Mesenchymal stem cell (in vitro differentiated cells and primary cell): ENCODE results near the gene EML6.
A peak's percentile ranks its signal among the peaks of the same experiment; 100 is the strongest.

Experiments used
- DNase-seq: peaks from one replicate; pipeline ENCODE4 v3.0.0-alpha.2; 2013
- H2AFZ ChIP-seq: one replicate; pipeline ENCODE4 v1.6.1; 2013; ENCODE audit warnings: low read depth, mild to moderate bottlenecking, control low read depth, inconsistent platforms, low read length, moderate library complexity
- H2AK5ac ChIP-seq: 2 replicates; pipeline ENCODE4 v1.6.1; 2013; ENCODE audit warnings: low read length, moderate library complexity, mild to moderate bottlenecking, inconsistent platforms; ENCODE audit not compliant: severe bottlenecking
- H2BK120ac ChIP-seq: one replicate; pipeline ENCODE4 v1.6.1; 2013; ENCODE audit warnings: low read depth, mild to moderate bottlenecking, inconsistent platforms, low read length, moderate library complexity
- H2BK12ac ChIP-seq, 2 experiments: one replicate each; pipeline ENCODE4 v1.6.1; 2013; ENCODE audit warnings: inconsistent platforms in 2 of 2, low read length in 2 of 2, mild to moderate bottlenecking in 2 of 2, moderate library complexity in 2 of 2, control low read depth in 1 of 2
- H2BK15ac ChIP-seq: one replicate; pipeline ENCODE4 v1.6.1; 2013; ENCODE audit warnings: mild to moderate bottlenecking, low read depth, inconsistent platforms; ENCODE audit not compliant: poor library complexity, severe bottlenecking
- H2BK5ac ChIP-seq: 2 replicates; pipeline ENCODE4 v1.6.1; 2013; ENCODE audit warnings: low read depth, mild to moderate bottlenecking, low read length, control low read depth, inconsistent platforms; ENCODE audit not compliant: poor library complexity, severe bottlenecking
- H3K14ac ChIP-seq, 2 experiments: one replicate each; pipeline ENCODE4 v1.6.1; 2013; ENCODE audit warnings: inconsistent platforms in 2 of 2, low read length in 2 of 2, control low read depth in 1 of 2, mild to moderate bottlenecking in 1 of 2, moderate library complexity in 1 of 2
- H3K18ac ChIP-seq, 2 experiments: one replicate each; pipeline ENCODE4 v1.6.1; 2013; ENCODE audit warnings: inconsistent platforms in 2 of 2, low read length in 2 of 2, control low read depth in 1 of 2, low read depth in 1 of 2, mild to moderate bottlenecking in 1 of 2
- H3K23ac ChIP-seq, 2 experiments: one replicate each; pipeline ENCODE4 v1.6.1; 2013; ENCODE audit warnings: inconsistent platforms in 2 of 2, low read length in 2 of 2, mild to moderate bottlenecking in 2 of 2, moderate library complexity in 2 of 2, control low read depth in 1 of 2
- H3K27ac ChIP-seq: 2 replicates; pipeline ENCODE4 v1.5.1; 2013; ENCODE audit warnings: mild to moderate bottlenecking, moderate library complexity, low read length, control low read depth, inconsistent platforms; ENCODE audit not compliant: poor library complexity, severe bottlenecking
- H3K27me3 ChIP-seq, 2 experiments: 2 replicates each; pipeline versions ENCODE4 v1.6.1 to v1.7.0; 2013; ENCODE audit warnings: low read length in 2 of 2, mild to moderate bottlenecking in 2 of 2, moderate library complexity in 2 of 2, control low read depth in 1 of 2, inconsistent platforms in 1 of 2; ENCODE audit not compliant: control insufficient read depth in 1 of 2, insufficient read depth in 1 of 2
- H3K36me3 ChIP-seq, 2 experiments: 2 replicates each; pipeline versions ENCODE4 v1.6.1 to v1.7.0; 2013; ENCODE audit warnings: low read length in 2 of 2, control low read depth in 1 of 2, inconsistent platforms in 1 of 2, low read depth in 1 of 2, mild to moderate bottlenecking in 1 of 2; ENCODE audit not compliant: insufficient read depth in 2 of 2, control insufficient read depth in 1 of 2
- H3K4ac ChIP-seq, 2 experiments: one replicate each; pipeline ENCODE4 v1.6.1; 2013; ENCODE audit warnings: inconsistent platforms in 2 of 2, low read length in 2 of 2, mild to moderate bottlenecking in 2 of 2, moderate library complexity in 2 of 2, control low read depth in 1 of 2, low read depth in 1 of 2
- H3K4me1 ChIP-seq: 2 replicates; pipeline ENCODE4 v1.6.1; 2013; ENCODE audit warnings: low read depth, low read length, control low read depth; ENCODE audit not compliant: control insufficient read depth, insufficient read depth
- H3K4me2 ChIP-seq: 2 replicates; pipeline ENCODE4 v1.6.1; 2013; ENCODE audit warnings: low read length, mild to moderate bottlenecking, inconsistent platforms; ENCODE audit not compliant: poor library complexity, severe bottlenecking
- H3K4me3 ChIP-seq, 2 experiments: 2 replicates each; pipeline versions ENCODE4 v1.5.1 to v1.7.0; 2013; ENCODE audit warnings: low read length in 2 of 2, mild to moderate bottlenecking in 2 of 2, control low read depth in 1 of 2, low read depth in 1 of 2; ENCODE audit not compliant: insufficient read depth in 1 of 2
- H3K79me1 ChIP-seq: replicated peaks from 2 replicates; pipeline ENCODE4 v1.6.1; 2013; ENCODE audit warnings: mild to moderate bottlenecking, control low read depth, low read length, inconsistent platforms; ENCODE audit not compliant: poor library complexity, severe bottlenecking
- H3K9ac ChIP-seq: 2 replicates; pipeline ENCODE4 v1.7.0; 2013; ENCODE audit warnings: mild to moderate bottlenecking, low read length, moderate library complexity
- H3K9me3 ChIP-seq: 2 replicates; pipeline ENCODE4 v1.7.0; 2013; ENCODE audit warnings: mild to moderate bottlenecking, low read length; ENCODE audit not compliant: control insufficient read depth
- H4K8ac ChIP-seq: one replicate; pipeline ENCODE4 v1.6.1; 2013; ENCODE audit warnings: inconsistent platforms, mild to moderate bottlenecking, low read length, moderate library complexity
- H4K91ac ChIP-seq: one replicate; pipeline ENCODE4 v1.6.1; 2013; ENCODE audit warnings: mild to moderate bottlenecking, low read length, inconsistent platforms
- WGBS: methylation state at CpG from one replicate; pipeline ENCODE4 v1.1.7; 2013; ENCODE audit warnings: mixed read lengths; 5-methylcytosine and 5-hydroxymethylcytosine counted together

EML6 gene

DNA sequence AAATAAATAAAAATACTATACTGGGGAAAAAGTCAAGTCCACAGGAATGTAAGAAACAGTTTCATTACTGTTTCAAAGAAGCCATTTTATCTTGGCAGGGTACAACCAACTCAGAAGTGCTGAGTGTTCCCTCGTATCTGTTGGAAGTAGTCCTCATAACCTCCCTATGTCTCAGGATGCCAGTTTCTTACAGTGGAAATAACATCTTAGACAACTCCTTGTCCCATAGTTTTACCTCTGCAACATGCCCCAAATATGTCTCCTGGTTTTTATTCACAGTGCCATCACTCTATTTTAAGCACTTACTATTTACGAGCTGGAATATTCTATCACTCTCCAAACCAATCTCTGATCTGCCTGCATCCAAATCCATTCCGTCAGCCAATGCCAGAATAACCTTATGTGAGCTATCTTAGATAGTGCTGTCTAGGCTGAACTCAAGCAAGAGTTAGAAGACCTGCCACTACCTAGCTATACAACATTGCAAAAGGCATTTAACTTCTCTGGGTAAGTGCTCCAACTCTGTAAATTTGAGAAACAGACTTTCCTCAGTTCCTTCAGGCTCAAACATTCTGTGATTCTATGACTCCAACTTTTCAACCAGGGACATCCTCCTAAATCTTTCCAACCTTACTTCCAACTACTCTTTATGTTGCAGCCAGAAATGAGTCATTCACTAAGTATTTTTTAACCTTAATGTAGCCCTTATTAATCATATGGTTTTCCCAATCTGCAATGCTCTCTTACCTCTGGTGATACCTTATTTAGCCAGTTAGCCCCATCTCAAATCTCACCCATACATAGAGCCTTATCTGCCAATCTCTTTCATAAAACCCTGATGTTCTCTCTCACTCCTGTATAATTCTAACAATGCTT, 260.1 kb downstream of the EML6 start:
- no peak overlapping the region for H3K27ac ChIP-seq
- WGBS, result 59% methylated on average over 3 of the region's 3 CpGs
- H3K23ac ChIP-seq, result no peak overlapping the region
- H3K4me2 ChIP-seq, result no peak overlapping the region
- no peak overlapping the region for H2BK5ac ChIP-seq
- DNase-seq, result peak; percentile 43
- H4K91ac ChIP-seq, result no peak overlapping the region
- H4K8ac ChIP-seq, result no peak overlapping the region
- H3K4ac ChIP-seq, result no peak overlapping the region
- H3K9ac ChIP-seq, result no peak overlapping the region
- peaks cover 0 to 84% of the 10 kb centered on the region in 2 experiments for H3K36me3 ChIP-seq
- H3K27me3 ChIP-seq, result no peaks in the 10 kb centered on the region
- no peak overlapping the region for H2AK5ac ChIP-seq
- H3K14ac ChIP-seq, result no peak overlapping the region
- H3K18ac ChIP-seq, result no peak overlapping the region
- no peak overlapping the region for H2BK15ac ChIP-seq
- H2BK12ac ChIP-seq, result no peak overlapping the region
- no peaks in the 10 kb centered on the region for H3K9me3 ChIP-seq
- no peaks in the 10 kb centered on the region for H3K79me1 ChIP-seq
- H3K4me1 ChIP-seq, result peaks cover 5% of the 10 kb centered on the region
- H2BK120ac ChIP-seq, result no peak overlapping the region
- no peak overlapping the region for H2AFZ ChIP-seq
- no peak overlapping the region for H3K4me3 ChIP-seq

DNA sequence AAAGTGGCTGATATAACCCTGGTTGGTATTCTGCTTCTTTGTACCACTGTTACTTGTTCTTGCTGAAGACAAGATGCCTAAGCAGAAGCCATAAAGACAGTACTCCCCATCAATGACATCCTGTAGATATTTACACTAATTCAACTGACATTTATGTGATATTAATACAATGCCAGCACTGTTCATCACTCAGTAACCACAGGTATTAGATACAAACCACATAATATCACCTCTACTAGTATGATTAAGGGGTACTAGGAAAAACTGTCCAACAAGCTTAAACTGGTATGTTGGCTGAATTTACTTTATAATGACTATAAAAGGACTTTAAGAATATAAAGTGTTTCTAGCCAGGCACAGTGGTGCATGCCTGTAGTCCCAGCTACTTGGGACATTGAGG, 261.0 kb downstream of the EML6 start:
- Histone ChIP-seq H3K4me1 (peaks cover 5% of the 10 kb centered on the region), H3K14ac (no peak overlapping the region), H3K18ac (no peak overlapping the region), H3K9me3 (no peaks in the 10 kb centered on the region), H2BK15ac (no peak overlapping the region), H2AFZ (no peak overlapping the region), H2BK120ac (no peak overlapping the region), H3K27me3 (no peaks in the 10 kb centered on the region), H2BK5ac (no peak overlapping the region), H4K8ac (no peak overlapping the region), H2AK5ac (no peak overlapping the region), H3K79me1 (no peaks in the 10 kb centered on the region), H3K4me2 (no peak overlapping the region), H3K4me3 (no peak overlapping the region), H3K9ac (no peak overlapping the region), H4K91ac (no peak overlapping the region), H3K4ac (no peak overlapping the region), H3K36me3 (peaks cover 0 to 82% of the 10 kb centered on the region in 2 experiments), H3K23ac (no peak overlapping the region), H2BK12ac (no peak overlapping the region), H3K27ac (peak overlapping the region; percentile 3)
- no peak for DNase-seq

DNA sequence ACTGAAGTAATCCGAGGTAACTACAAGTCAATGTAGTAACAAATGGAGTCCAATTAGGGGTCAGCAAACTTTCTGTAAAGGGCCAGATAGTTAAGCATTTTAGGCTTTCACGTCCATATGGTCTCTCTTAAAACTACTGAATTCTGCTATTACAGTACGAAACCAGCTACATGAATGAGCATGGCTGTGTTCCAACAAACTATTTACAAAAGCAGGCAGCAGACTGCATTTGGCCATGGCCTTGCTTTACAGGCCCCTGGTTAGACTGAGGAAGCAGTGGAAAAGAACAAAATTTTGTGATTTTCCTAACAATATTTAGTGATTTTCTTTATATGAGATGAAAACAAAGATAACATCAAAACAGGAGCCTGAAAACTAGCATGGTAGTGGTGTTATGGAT, 262.8 kb downstream of the EML6 start:
- peaks cover 5% of the 10 kb centered on the region for H3K4me1 ChIP-seq
- no peak overlapping the region for H3K9ac ChIP-seq
- H3K4me2 ChIP-seq, result no peak overlapping the region
- H3K9me3 ChIP-seq, result no peaks in the 10 kb centered on the region
- no peak overlapping the region for H2BK5ac ChIP-seq
- no peak overlapping the region for H3K27ac ChIP-seq
- no peaks in the 10 kb centered on the region for H3K27me3 ChIP-seq
- no peak overlapping the region for H3K14ac ChIP-seq
- H4K91ac ChIP-seq, result no peak overlapping the region
- no peaks in the 10 kb centered on the region for H3K79me1 ChIP-seq
- H3K23ac ChIP-seq, result no peak overlapping the region
- no peak overlapping the region for H3K4ac ChIP-seq
- no peak overlapping the region for H2AK5ac ChIP-seq
- DNase-seq, result no peak
- no peak overlapping the region for H3K18ac ChIP-seq
- H3K36me3 ChIP-seq, result peaks cover 0 to 65% of the 10 kb centered on the region in 2 experiments
- H2BK120ac ChIP-seq, result no peak overlapping the region
- no peak overlapping the region for H4K8ac ChIP-seq
- no peak overlapping the region for H2BK12ac ChIP-seq
- 92% methylated on average over 3 of the region's 3 CpGs for WGBS
- H2BK15ac ChIP-seq, result no peak overlapping the region
- H2AFZ ChIP-seq, result no peak overlapping the region
- H3K4me3 ChIP-seq, result no peak overlapping the region

DNA sequence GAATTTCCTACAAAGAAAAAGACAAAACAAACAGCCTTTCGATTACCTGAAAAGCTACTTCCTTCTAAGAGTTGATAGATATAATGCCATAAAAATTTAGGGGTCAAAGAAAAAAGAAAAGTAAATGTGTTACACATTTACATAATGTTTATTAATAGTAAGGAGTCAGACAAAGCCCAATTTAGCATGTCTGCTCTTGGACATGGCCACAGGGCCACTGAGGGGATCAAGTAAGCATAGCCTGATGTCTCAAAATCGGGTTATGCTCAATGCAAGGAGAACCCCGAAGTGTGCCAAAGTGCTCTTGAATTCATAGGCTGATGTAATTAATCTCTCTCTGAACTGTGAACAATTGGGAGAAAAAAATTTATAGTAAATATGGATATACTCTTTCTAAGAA, 265.1 kb downstream of the EML6 start:
- no peak overlapping the region for H2BK5ac ChIP-seq
- WGBS, result 100% methylated on average over 2 of the region's 3 CpGs
- no peak overlapping the region for H2BK12ac ChIP-seq
- no peak overlapping the region for H3K27ac ChIP-seq
- no peak overlapping the region for H2AFZ ChIP-seq
- H3K9me3 ChIP-seq, result no peaks in the 10 kb centered on the region
- no peak overlapping the region for H3K18ac ChIP-seq
- no peak overlapping the region for H2AK5ac ChIP-seq
- H3K4me1 ChIP-seq, result peaks cover 5% of the 10 kb centered on the region
- H3K36me3 ChIP-seq, result peaks cover 0 to 44% of the 10 kb centered on the region in 2 experiments
- no peak overlapping the region for H3K4me3 ChIP-seq
- H2BK120ac ChIP-seq, result no peak overlapping the region
- no peak overlapping the region for H3K14ac ChIP-seq
- H2BK15ac ChIP-seq, result no peak overlapping the region
- no peak overlapping the region for H4K91ac ChIP-seq
- no peak overlapping the region for H4K8ac ChIP-seq
- H3K9ac ChIP-seq, result no peak overlapping the region
- no peaks in the 10 kb centered on the region for H3K79me1 ChIP-seq
- H3K4ac ChIP-seq, result no peak overlapping the region
- no peaks in the 10 kb centered on the region for H3K27me3 ChIP-seq
- H3K23ac ChIP-seq, result no peak overlapping the region
- no peak overlapping the region for H3K4me2 ChIP-seq
- no peak for DNase-seq
